Thoracic aorta (tissue), 2 donors: Measurements from ENCODE around the gene ZNF555. TPM values are rescaled to one million over a fixed set of nuclear protein-coding genes. Genes with fewer than 3 reads are reported as not detected.

Experiments
- ATAC-seq: fragments of 150-250 bp; one replicate; pipeline ENCODE4 v1.8.0; 2017; ENCODE audit warnings: low read depth; ENCODE audit not compliant: insufficient number of reproducible peaks, low FRiP score
- DNase-seq: peaks from one replicate; pipeline ENCODE4 v3.0.0-alpha.2; 2020; ENCODE audit warnings: low spot score
- H3K27ac ChIP-seq, 2 donors: fragments of 200-600 bp; sonication (generic); 1 replicate in 1 of 2; 2 replicates in 1 of 2; pipeline ENCODE4 v1.5.1; 2016; ENCODE audit warnings: mild to moderate bottlenecking in 2 of 2, moderate library complexity in 2 of 2
- H3K27me3 ChIP-seq: fragments of 200-600 bp; sonication (generic); replicated peaks from 2 replicates; pipeline ENCODE4 v1.6.0; 2016; ENCODE audit warnings: mild to moderate bottlenecking; ENCODE audit not compliant: insufficient read depth
- H3K36me3 ChIP-seq: fragments of 200-600 bp; sonication (generic); one replicate; pipeline ENCODE4 v1.5.1; 2016
- H3K4me1 ChIP-seq, 2 donors: fragments of 200-600 bp; sonication (generic); 1 replicate in 1 of 2; 2 replicates in 1 of 2; pipeline versions ENCODE4 v1.5.1 to v1.6.0; 2016; ENCODE audit warnings: low read depth in 2 of 2, mild to moderate bottlenecking in 1 of 2; ENCODE audit not compliant: control insufficient read depth in 1 of 2
- H3K4me3 ChIP-seq: fragments of 200-600 bp; sonication (generic); 2 replicates; pipeline ENCODE4 v1.5.1; 2016; ENCODE audit warnings: mild to moderate bottlenecking
- H3K9me3 ChIP-seq: fragments of 200-600 bp; sonication (generic); 2 replicates; pipeline ENCODE4 v1.5.1; 2016
- CTCF ChIP-seq: fragments of 200-600 bp; sonication (generic); IDR thresholded peaks from one replicate; pipeline ENCODE4 v1.5.1; 2019; ENCODE audit warnings: antibody characterized with exemption
- total RNA-seq, 2 donors: library from RNA; depleted of rRNA; stranded (reverse); fragments of >200 nt; gene quantifications; one replicate each; pipeline versions ENCODE4 v1.1.0 to v1.2.3, GENCODE V29; 2016

ZNF555 gene
- total RNA-seq, 2 donors from 2014 or later, result 5.4 to 12.5 TPM

GRCh38 chr19:2811221-2811722 is 30.0 kb upstream of the ZNF555 start:
- Histone ChIP-seq H3K36me3 (peaks cover 14% of the 10 kb centered on the region), H3K4me3 (no peak overlapping the region), H3K27me3 (no peaks in the 10 kb centered on the region), H3K4me1 (no peaks in the 10 kb centered on the region), H3K9me3 (no peaks in the 10 kb centered on the region), H3K27ac (no peak overlapping the region)
- no peak for TF ChIP-seq CTCF
- DNase-seq (no peak), ATAC-seq (no peak)

GRCh38 chr19:2811735-2812413 is 29.4 kb upstream of the ZNF555 start:
- no peak for TF ChIP-seq CTCF
- Histone ChIP-seq H3K9me3 (no peaks in the 10 kb centered on the region), H3K27ac (no peak overlapping the region), H3K27me3 (no peaks in the 10 kb centered on the region), H3K4me1 (no peaks in the 10 kb centered on the region), H3K4me3 (no peak overlapping the region), H3K36me3 (peaks cover 14% of the 10 kb centered on the region)
- DNase-seq (no peak), ATAC-seq (no peak)

GRCh38 chr19:2812414-2813234 is 28.7 kb upstream of the ZNF555 start:
- DNase-seq, result no peak
- H3K36me3 ChIP-seq, result peaks cover 14% of the 10 kb centered on the region
- no peak overlapping the region for H3K27ac ChIP-seq
- no peaks in the 10 kb centered on the region for H3K27me3 ChIP-seq
- no peak overlapping the region for H3K4me3 ChIP-seq
- no peaks in the 10 kb centered on the region for H3K9me3 ChIP-seq
- H3K4me1 ChIP-seq, result no peaks in the 10 kb centered on the region
- TF ChIP-seq CTCF, result no peak
- no peak for ATAC-seq

GRCh38 chr19:2813235-2814160 is 27.8 kb upstream of the ZNF555 start:
- H3K27ac ChIP-seq, result no peak overlapping the region
- peaks cover 10% of the 10 kb centered on the region for H3K36me3 ChIP-seq
- no peak for ATAC-seq
- DNase-seq, result no peak
- no peaks in the 10 kb centered on the region for H3K9me3 ChIP-seq
- H3K4me3 ChIP-seq, result no peak overlapping the region
- no peak for TF ChIP-seq CTCF
- H3K4me1 ChIP-seq, result no peaks in the 10 kb centered on the region
- no peaks in the 10 kb centered on the region for H3K27me3 ChIP-seq
